PFSK-1 (cell line): ENCODE results near the gene XRCC4.

Experiments used
- POLR2AphosphoS5 ChIP-seq: IDR thresholded peaks from 2 replicates; pipeline ENCODE4 v1.6.1; 2012; ENCODE audit warnings: low read depth, mild to moderate bottlenecking, control low read depth, low read length, moderate library complexity
- REST ChIP-seq, 2 experiments: IDR thresholded peaks; 2 replicates each; pipeline versions ENCODE4 v1.6.1 to v1.8.0; 2011 to 2012; ENCODE audit warnings: low read depth in 2 of 2, low read length in 2 of 2, control low read depth in 1 of 2, inconsistent platforms in 1 of 2, mild to moderate bottlenecking in 1 of 2, moderate library complexity in 1 of 2; ENCODE audit not compliant: insufficient read depth in 1 of 2
- SIN3A ChIP-seq: IDR thresholded peaks from 2 replicates; pipeline ENCODE4 v1.6.1; 2012; ENCODE audit warnings: mild to moderate bottlenecking, low read length, moderate library complexity, borderline replicate concordance; ENCODE audit not compliant: insufficient read depth
- TAF1 ChIP-seq: IDR thresholded peaks from 2 replicates; pipeline ENCODE4 v1.6.1; 2012; ENCODE audit warnings: low read length, control low read depth, borderline replicate concordance; ENCODE audit not compliant: insufficient read depth

DNA sequence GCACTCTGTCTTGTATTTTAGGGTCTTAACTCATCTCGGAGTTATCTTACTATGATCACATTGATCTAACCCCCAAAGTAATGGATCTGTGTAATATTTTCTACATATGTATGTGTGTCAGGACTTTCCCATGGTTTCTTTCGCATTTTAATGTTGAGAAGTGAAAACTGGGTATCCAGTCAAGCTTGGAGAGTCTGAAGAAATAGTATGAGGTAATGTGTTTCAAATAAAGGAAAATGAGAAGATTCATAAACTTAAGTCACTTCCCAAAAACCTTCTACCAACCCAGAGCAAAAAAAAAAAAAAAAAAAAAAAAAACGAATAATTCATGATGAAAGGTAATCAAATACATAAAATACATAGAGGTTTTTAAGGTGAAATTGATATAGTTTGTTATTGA is 206.4 kb downstream of the XRCC4 start:
- TF ChIP-seq TAF1 (no peak), POLR2AphosphoS5 (no peak), SIN3A (no peak), REST (IDR thresholded peaks at IDR 0.05; ENCODE audit: insufficient read depth in 1 of 2, low read depth in 2 of 2, low read length in 2 of 2) (no peak)
